OCI-LY7 (cell line): ENCODE results near the gene CCDC190. TPM values are rescaled to one million over a fixed set of nuclear protein-coding genes. Genes with fewer than 3 reads are reported as not detected.
A peak's percentile ranks its signal among the peaks of the same experiment; 100 is the strongest.
"Not testable (repeated sequence)": the region's sequence is repeated elsewhere in the genome, so short reads cannot be mapped to it uniquely, and the experiment has no call there.

ENCODE experiments used
- BruUV-seq: library from RNA; stranded (reverse); fragments of 400-500 nt; replicated peaks from 2 replicates; lab custom pipeline; 2021; lab: Mats Ljungman, UMichigan
- CTCF ChIA-PET: fragments of 300-600 bp; sonication (Branson Sonifier 250); formaldehyde crosslinking; loops from one replicate; lab custom pipeline; 2022; ENCODE audit warnings: antibody characterized with exemption; ENCODE audit not compliant: unreplicated experiment; lab: Charles Lee
- POLR2A ChIA-PET: fragments of 300-600 bp; sonication (Branson Sonifier 250); formaldehyde crosslinking; loops from one replicate; lab custom pipeline; 2022; ENCODE audit warnings: antibody characterized with exemption; lab: Charles Lee
- DNase-seq: peaks from one replicate; pipeline ENCODE4 v3.0.0-alpha.2; 2015; ENCODE audit warnings: low spot score
- H2AFZ ChIP-seq: fragments of 200-600 bp; sonication (generic), shearing (Covaris generic); 2 replicates; pipeline ENCODE4 v1.6.1; 2014; ENCODE audit warnings: mild to moderate bottlenecking, antibody characterized with exemption, low read length, moderate library complexity
- H3K27ac ChIP-seq: fragments of 200-600 bp; sonication (generic); 2 replicates; pipeline ENCODE4 v1.5.1; 2014; ENCODE audit warnings: mixed run types, low read depth, mild to moderate bottlenecking, moderate library complexity, low read length, inconsistent platforms; ENCODE audit not compliant: poor library complexity, severe bottlenecking
- H3K36me3 ChIP-seq: fragments of 200-600 bp; sonication (generic); 2 replicates; pipeline ENCODE4 v1.6.1; 2014; ENCODE audit warnings: mild to moderate bottlenecking, antibody characterized with exemption, low read length, moderate library complexity, mixed read lengths; ENCODE audit not compliant: insufficient read depth
- H3K4me1 ChIP-seq: fragments of 200-600 bp; sonication (generic); 2 replicates; pipeline ENCODE4 v1.5.1; 2014; ENCODE audit warnings: mild to moderate bottlenecking, low read length; ENCODE audit not compliant: insufficient read depth, poor library complexity, severe bottlenecking
- H3K4me2 ChIP-seq: fragments of 200-600 bp; sonication (generic); 2 replicates; pipeline ENCODE4 v1.6.1; 2014; ENCODE audit warnings: mild to moderate bottlenecking, low read length
- H3K4me3 ChIP-seq: fragments of 200-600 bp; sonication (generic); 2 replicates; pipeline ENCODE4 v1.5.1; 2014; ENCODE audit warnings: mild to moderate bottlenecking, low read depth, low read length; ENCODE audit not compliant: poor library complexity, severe bottlenecking
- H3K79me2 ChIP-seq: fragments of 200-600 bp; sonication (generic); 2 replicates; pipeline ENCODE4 v1.6.1; 2016; ENCODE audit warnings: low read depth, mild to moderate bottlenecking, low read length, moderate library complexity, mixed read lengths; ENCODE audit not compliant: insufficient read depth
- H3K9me2 ChIP-seq: fragments of 200-600 bp; sonication (generic); 2 replicates; pipeline ENCODE4 v1.6.1; 2016; ENCODE audit warnings: mild to moderate bottlenecking, low read length, mixed read lengths; ENCODE audit not compliant: insufficient read depth
- H3K9me3 ChIP-seq: fragments of 200-600 bp; sonication (generic); 2 replicates; pipeline ENCODE4 v1.6.1; 2014; ENCODE audit warnings: mild to moderate bottlenecking, mixed run types, low read length, mixed read lengths
- H4K20me1 ChIP-seq: fragments of 200-600 bp; sonication (generic); 2 replicates; pipeline ENCODE4 v1.6.1; 2014; ENCODE audit warnings: mild to moderate bottlenecking, antibody characterized with exemption, low read length, moderate library complexity, mixed read lengths; ENCODE audit not compliant: insufficient read depth
- EZH2phosphoT487 ChIP-seq: fragments of 200-600 bp; sonication (generic); IDR thresholded peaks from 2 replicates; pipeline ENCODE4 v1.6.1; 2018; ENCODE audit warnings: low read depth, borderline replicate concordance, mild to moderate bottlenecking, mixed run types, antibody characterized with exemption, low read length, moderate library complexity, mixed read lengths
- intact Hi-C: fragments of 100-400 bp; cut with micrococcal nuclease; formaldehyde crosslinking; loops from one replicate; pipeline ENCODE4 v1.10.0; 2022; ENCODE audit not compliant: unreplicated experiment
- total RNA-seq, 2 experiments: library from RNA; depleted of rRNA in 1 of 2; stranded (reverse); fragments of >200 nt in 1 of 2; shearing (Covaris generic) in 1 of 2; gene quantifications; 2 replicates each; pipeline ENCODE4 v1.2.3, GENCODE V29; 2014 to 2022
- TF ChIP-seq, protein P1 (sequence below): fragments of 200-600 bp; sonication (generic); conservative IDR thresholded peaks from 2 replicates; pipeline ENCODE4 v1.5.1; 2014; ENCODE audit warnings: mild to moderate bottlenecking, antibody characterized with exemption, low read length, moderate library complexity, mixed read lengths

CCDC190 gene
- total RNA-seq, 2 experiments from 2014 or later: not detected

GRCh38 chr1:162822391-162823200, 38.4 kb downstream of the CCDC190 start:
- Histone ChIP-seq H3K27ac (no peak overlapping the region), H3K4me1 (no peaks in the 10 kb centered on the region), H3K9me3 (no peaks in the 10 kb centered on the region), H2AFZ (no peak overlapping the region), H3K4me3 (no peak overlapping the region), H3K79me2 (no peaks in the 10 kb centered on the region), H3K4me2 (no peak overlapping the region), H4K20me1 (no peaks in the 10 kb centered on the region), H3K9me2 (no peaks in the 10 kb centered on the region), H3K36me3 (no peaks in the 10 kb centered on the region)
- POLR2A ChIA-PET: no interaction called here
- no TSS peak for BruUV-seq
- no peak for DNase-seq
- no peak for TF ChIP-seq EZH2phosphoT487
- TF ChIP-seq, protein P1, sequence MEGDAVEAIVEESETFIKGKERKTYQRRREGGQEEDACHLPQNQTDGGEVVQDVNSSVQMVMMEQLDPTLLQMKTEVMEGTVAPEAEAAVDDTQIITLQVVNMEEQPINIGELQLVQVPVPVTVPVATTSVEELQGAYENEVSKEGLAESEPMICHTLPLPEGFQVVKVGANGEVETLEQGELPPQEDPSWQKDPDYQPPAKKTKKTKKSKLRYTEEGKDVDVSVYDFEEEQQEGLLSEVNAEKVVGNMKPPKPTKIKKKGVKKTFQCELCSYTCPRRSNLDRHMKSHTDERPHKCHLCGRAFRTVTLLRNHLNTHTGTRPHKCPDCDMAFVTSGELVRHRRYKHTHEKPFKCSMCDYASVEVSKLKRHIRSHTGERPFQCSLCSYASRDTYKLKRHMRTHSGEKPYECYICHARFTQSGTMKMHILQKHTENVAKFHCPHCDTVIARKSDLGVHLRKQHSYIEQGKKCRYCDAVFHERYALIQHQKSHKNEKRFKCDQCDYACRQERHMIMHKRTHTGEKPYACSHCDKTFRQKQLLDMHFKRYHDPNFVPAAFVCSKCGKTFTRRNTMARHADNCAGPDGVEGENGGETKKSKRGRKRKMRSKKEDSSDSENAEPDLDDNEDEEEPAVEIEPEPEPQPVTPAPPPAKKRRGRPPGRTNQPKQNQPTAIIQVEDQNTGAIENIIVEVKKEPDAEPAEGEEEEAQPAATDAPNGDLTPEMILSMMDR: no peak
- CTCF ChIA-PET: no interaction called here
- intact Hi-C loops: no loop called here

DNA sequence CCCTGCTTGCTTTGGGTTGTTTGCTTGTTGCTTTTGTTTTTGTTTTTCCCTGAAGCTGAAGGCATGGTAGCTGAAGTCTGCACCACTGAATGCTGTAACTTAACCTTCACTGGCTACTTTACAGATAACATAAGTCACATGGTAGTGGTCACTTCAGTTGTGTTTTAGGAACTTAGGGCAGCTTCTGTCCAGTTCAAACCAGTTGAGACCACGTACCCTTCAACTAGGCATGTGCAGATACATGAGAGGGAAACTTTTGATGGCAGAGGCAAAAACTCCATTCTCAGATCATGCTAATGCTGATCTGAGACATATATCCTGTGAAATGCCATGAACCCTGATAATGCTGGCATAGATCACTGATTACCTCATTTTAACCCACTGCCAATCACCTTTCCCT, 42.3 kb downstream of the CCDC190 start:
- H2AFZ ChIP-seq, H3K36me3 ChIP-seq, intact Hi-C loops, DNase-seq, H3K9me3 ChIP-seq, H3K79me2 ChIP-seq, CTCF ChIA-PET, H3K4me2 ChIP-seq, H3K27ac ChIP-seq, H4K20me1 ChIP-seq, H3K4me3 ChIP-seq, H3K4me1 ChIP-seq, BruUV-seq, POLR2A ChIA-PET, H3K9me2 ChIP-seq: not testable (repeated sequence)

- H3K27ac ChIP-seq, H3K4me2 ChIP-seq, CTCF ChIA-PET, H3K9me3 ChIP-seq, DNase-seq, H3K4me3 ChIP-seq, H2AFZ ChIP-seq, H3K4me1 ChIP-seq, BruUV-seq, H3K79me2 ChIP-seq, H4K20me1 ChIP-seq, H3K36me3 ChIP-seq, intact Hi-C loops, H3K9me2 ChIP-seq, POLR2A ChIA-PET: not testable (repeated sequence)
Measured at GRCh38 chr1:162818136-162818535, 42.8 kb downstream of the CCDC190 start.

- DNase-seq, H3K4me2 ChIP-seq, POLR2A ChIA-PET, H3K27ac ChIP-seq, H3K36me3 ChIP-seq, CTCF ChIA-PET, H3K9me3 ChIP-seq, H3K4me1 ChIP-seq, H3K79me2 ChIP-seq, H2AFZ ChIP-seq, H3K9me2 ChIP-seq, H3K4me3 ChIP-seq, intact Hi-C loops, H4K20me1 ChIP-seq: not testable (repeated sequence)
- TSS peak; percentile 68 for BruUV-seq
Measured at GRCh38 chr1:162812357-162812756, 48.6 kb downstream of the CCDC190 start.

DNA sequence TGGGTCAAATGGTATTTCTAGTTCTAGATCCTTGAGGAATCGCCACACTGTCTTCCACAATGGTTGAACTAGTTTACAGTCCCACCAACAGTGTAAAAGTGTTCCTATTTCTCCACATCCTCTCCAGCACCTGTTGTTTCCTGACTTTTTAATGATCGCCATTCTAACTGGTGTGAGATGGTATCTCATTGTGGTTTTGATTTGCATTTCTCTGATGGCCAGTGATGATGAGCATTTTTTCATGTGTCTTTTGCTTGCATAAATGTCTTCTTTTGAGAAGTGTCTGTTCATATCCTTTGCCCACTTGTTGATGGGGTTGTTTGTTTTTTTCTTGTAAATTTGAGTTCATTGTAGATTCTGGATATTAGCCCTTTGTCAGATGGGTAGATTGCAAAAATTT, 53.5 kb downstream of the CCDC190 start:
- H2AFZ ChIP-seq, DNase-seq, H3K4me1 ChIP-seq, H3K27ac ChIP-seq, intact Hi-C loops, POLR2A ChIA-PET, CTCF ChIA-PET, H3K79me2 ChIP-seq, H4K20me1 ChIP-seq, H3K4me3 ChIP-seq, BruUV-seq, H3K9me3 ChIP-seq, H3K9me2 ChIP-seq, H3K4me2 ChIP-seq: not testable (repeated sequence)
- peaks cover 34% of the 10 kb centered on the region for H3K36me3 ChIP-seq
